Measurements from ENCODE around the gene R3HDM1. TPM values are rescaled to one million over a fixed set of nuclear protein-coding genes. Genes with fewer than 3 reads are reported as not detected.
"Not testable (repeated sequence)": the region's sequence is repeated elsewhere in the genome, so short reads cannot be mapped to it uniquely, and the experiment has no call there.

Gene R3HDM1
- total RNA-seq, 3 donors from 2014 or later = 22.3 to 26.1 (median 25.2) TPM

- TF ChIP-seq CTCF (IDR thresholded peaks at IDR 0.05) = no peak
- intact Hi-C loops (cut with DNase I, micrococcal nuclease) = no loop called here
- H3K36me3 ChIP-seq (ENCODE audit: low read depth) = no peaks in the 10 kb centered on the region
- DNase-seq = no peak
- H3K4me1 ChIP-seq (ENCODE audit: low read depth) = no peaks in the 10 kb centered on the region
- H3K9me3 ChIP-seq = no peaks in the 10 kb centered on the region
- ATAC-seq = no peak
- no peak overlapping the region for H3K4me3 ChIP-seq
These were observed 116.7 kb downstream of the R3HDM1 start for GRCh38 chr2:135647836-135648579.

GRCh38 chr2:135650721-135651120 is 119.4 kb downstream of the R3HDM1 start:
- DNase-seq = no peak
- H3K4me1 ChIP-seq (ENCODE audit: low read depth) = no peaks in the 10 kb centered on the region
- intact Hi-C loops (cut with DNase I, micrococcal nuclease) = no loop called here
- no peak overlapping the region for H3K4me3 ChIP-seq
- H3K9me3 ChIP-seq = no peaks in the 10 kb centered on the region
- no peaks in the 10 kb centered on the region for H3K36me3 ChIP-seq (ENCODE audit: low read depth)
- no peak for ATAC-seq
- no peak for TF ChIP-seq CTCF (IDR thresholded peaks at IDR 0.05)

GRCh38 chr2:135651717-135652116 is 120.4 kb downstream of the R3HDM1 start:
- ATAC-seq (no peak), DNase-seq (no peak)
- Histone ChIP-seq H3K36me3 (ENCODE audit: low read depth) (no peaks in the 10 kb centered on the region), H3K4me3 (no peak overlapping the region), H3K4me1 (ENCODE audit: low read depth) (no peaks in the 10 kb centered on the region), H3K9me3 (no peaks in the 10 kb centered on the region)
- TF ChIP-seq CTCF (IDR thresholded peaks at IDR 0.05) = no peak
- intact Hi-C loops (cut with DNase I, micrococcal nuclease) = no loop called here

- ATAC-seq, DNase-seq: not testable (repeated sequence)
These were observed 123.0 kb downstream of the R3HDM1 start for GRCh38 chr2:135654239-135654638.

GRCh38 chr2:135657806-135658582 is 126.7 kb downstream of the R3HDM1 start:
- DNase-seq = peak in 1 of 3 donors; percentile 8
- ATAC-seq = peak; percentile 23
- no peak overlapping the region for H3K4me3 ChIP-seq
- intact Hi-C loops (cut with DNase I, micrococcal nuclease) = no loop called here
- H3K9me3 ChIP-seq = no peaks in the 10 kb centered on the region
- no peak for TF ChIP-seq CTCF (IDR thresholded peaks at IDR 0.05)
- H3K4me1 ChIP-seq (ENCODE audit: low read depth) = no peaks in the 10 kb centered on the region
- H3K36me3 ChIP-seq (ENCODE audit: low read depth) = no peaks in the 10 kb centered on the region

More at GRCh38 chr2:135654239-135654638, 123.0 kb downstream of the R3HDM1 start:
- intact Hi-C loops (cut with DNase I, micrococcal nuclease); H3K9me3 ChIP-seq; H3K4me3 ChIP-seq; H3K36me3 ChIP-seq (ENCODE audit: low read depth); H3K4me1 ChIP-seq (ENCODE audit: low read depth): not testable (repeated sequence)

GRCh38 chr2:135662088-135662487 is 130.8 kb downstream of the R3HDM1 start:
- ATAC-seq (no peak), DNase-seq (no peak)
- Histone ChIP-seq H3K36me3 (ENCODE audit: low read depth) (no peaks in the 10 kb centered on the region), H3K9me3 (no peaks in the 10 kb centered on the region), H3K4me3 (no peak overlapping the region), H3K4me1 (ENCODE audit: low read depth) (no peaks in the 10 kb centered on the region)
- intact Hi-C loops (cut with DNase I, micrococcal nuclease) = no loop called here
- TF ChIP-seq CTCF (IDR thresholded peaks at IDR 0.05) = no peak

All from mucosa of descending colon (tissue), 3 donors.